ENCODE measurements around the gene PLK5.

GRCh38 chr19:1501200-1501595 lies 22.7 kb upstream of the PLK5 start:
- TF ChIP-seq POLR2A (IDR thresholded peaks at IDR 0.05; ENCODE audit: low read length) (no peak), GATA1 (IDR thresholded peaks at IDR 0.05; ENCODE audit: low read depth, low read length) (no peak)
